ENCODE data around the gene NRXN2.

- TF ChIP-seq CTCF (IDR thresholded peaks at IDR 0.05; ENCODE audit: low read depth, low read length, poor library complexity, severe bottlenecking) = no peak
- no peak for TF ChIP-seq EZH2phosphoT487 (IDR thresholded peaks at IDR 0.05; ENCODE audit: borderline replicate concordance, low read length)
Measured at GRCh38 chr11:64751136-64751535, 28.1 kb upstream of the NRXN2 start.
